Activated naive CD8-positive, alpha-beta T cell (primary cell): Measurements from ENCODE around the gene FAAP100.

ENCODE experiments used
- H3K27ac Mint-ChIP-seq: one replicate; pipeline ENCODE4 v1.8.0; 2021; ENCODE audit warnings: mixed read lengths
- H3K27me3 Mint-ChIP-seq: one replicate; pipeline ENCODE4 v1.8.0; 2021; ENCODE audit warnings: mixed read lengths
- H3K36me3 Mint-ChIP-seq: one replicate; pipeline ENCODE4 v1.8.0; 2021; ENCODE audit warnings: mixed read lengths
- H3K4me1 Mint-ChIP-seq: one replicate; pipeline ENCODE4 v1.8.0; 2021; ENCODE audit warnings: low read depth, mixed read lengths
- H3K4me3 Mint-ChIP-seq: one replicate; pipeline ENCODE4 v1.8.0; 2021; ENCODE audit warnings: mild to moderate bottlenecking, mixed read lengths
- H3K9me3 Mint-ChIP-seq: one replicate; pipeline ENCODE4 v1.8.0; 2021; ENCODE audit warnings: low read depth, mixed read lengths

Gene FAAP100

GRCh38 chr17:81551458-81552243 is 502 bp downstream of the FAAP100 start:
- H3K36me3 Mint-ChIP-seq = no peaks in the 10 kb centered on the region
- H3K4me3 Mint-ChIP-seq = peak overlapping the region; percentile 90
- H3K27ac Mint-ChIP-seq = no peak overlapping the region
- H3K9me3 Mint-ChIP-seq = no peaks in the 10 kb centered on the region
- peaks cover 26% of the 10 kb centered on the region for H3K4me1 Mint-ChIP-seq
- no peaks in the 10 kb centered on the region for H3K27me3 Mint-ChIP-seq

GRCh38 chr17:81550830-81551457 is 1.2 kb downstream of the FAAP100 start:
- Mint-ChIP-seq H3K36me3 (no peaks in the 10 kb centered on the region), H3K9me3 (no peaks in the 10 kb centered on the region), H3K4me1 (peaks cover 26% of the 10 kb centered on the region), H3K4me3 (peak overlapping the region; percentile 90), H3K27me3 (no peaks in the 10 kb centered on the region), H3K27ac (no peak overlapping the region)

GRCh38 chr17:81550285-81550684 is 1.9 kb downstream of the FAAP100 start:
- Mint-ChIP-seq H3K27ac (no peak overlapping the region), H3K9me3 (no peaks in the 10 kb centered on the region), H3K27me3 (no peaks in the 10 kb centered on the region), H3K36me3 (no peaks in the 10 kb centered on the region), H3K4me3 (peak overlapping the region; percentile 90), H3K4me1 (peaks cover 26% of the 10 kb centered on the region)

GRCh38 chr17:81549826-81550225 is 2.3 kb downstream of the FAAP100 start:
- no peaks in the 10 kb centered on the region for H3K9me3 Mint-ChIP-seq

GRCh38 chr17:81549031-81549557 is 3.1 kb downstream of the FAAP100 start:
- Mint-ChIP-seq H3K4me3 (peak overlapping the region; percentile 90), H3K36me3 (no peaks in the 10 kb centered on the region), H3K9me3 (no peaks in the 10 kb centered on the region), H3K27me3 (no peaks in the 10 kb centered on the region), H3K27ac (no peak overlapping the region), H3K4me1 (peaks cover 21% of the 10 kb centered on the region)

More at GRCh38 chr17:81549826-81550225, 2.3 kb downstream of the FAAP100 start:
- Mint-ChIP-seq H3K4me1 (peaks cover 26% of the 10 kb centered on the region), H3K27ac (no peak overlapping the region), H3K27me3 (no peaks in the 10 kb centered on the region), H3K4me3 (peak overlapping the region; percentile 90), H3K36me3 (no peaks in the 10 kb centered on the region)

- no peaks in the 10 kb centered on the region for H3K9me3 Mint-ChIP-seq
- peaks cover 13% of the 10 kb centered on the region for H3K4me1 Mint-ChIP-seq
- H3K4me3 Mint-ChIP-seq = no peak overlapping the region
- H3K36me3 Mint-ChIP-seq = no peaks in the 10 kb centered on the region
- no peak overlapping the region for H3K27ac Mint-ChIP-seq
- H3K27me3 Mint-ChIP-seq = no peaks in the 10 kb centered on the region
Observed at GRCh38 chr17:81547614-81547982, 4.6 kb downstream of the FAAP100 start.

- no peaks in the 10 kb centered on the region for H3K9me3 Mint-ChIP-seq
- H3K4me1 Mint-ChIP-seq = peaks cover 13% of the 10 kb centered on the region
- H3K4me3 Mint-ChIP-seq = no peak overlapping the region
- H3K36me3 Mint-ChIP-seq = no peaks in the 10 kb centered on the region
- no peaks in the 10 kb centered on the region for H3K27me3 Mint-ChIP-seq
- no peak overlapping the region for H3K27ac Mint-ChIP-seq
Observed at GRCh38 chr17:81546906-81547613, 5.1 kb downstream of the FAAP100 start.

GRCh38 chr17:81545160-81545949 is 6.8 kb downstream of the FAAP100 start:
- Mint-ChIP-seq H3K4me3 (no peak overlapping the region), H3K36me3 (no peaks in the 10 kb centered on the region)

GRCh38 chr17:81544281-81544974 is 7.7 kb downstream of the FAAP100 start:
- no peaks in the 10 kb centered on the region for H3K27me3 Mint-ChIP-seq
- no peaks in the 10 kb centered on the region for H3K36me3 Mint-ChIP-seq
- peaks cover 1% of the 10 kb centered on the region for H3K4me1 Mint-ChIP-seq
- H3K9me3 Mint-ChIP-seq = no peaks in the 10 kb centered on the region
- H3K27ac Mint-ChIP-seq = no peak overlapping the region
- H3K4me3 Mint-ChIP-seq = no peak overlapping the region

More at GRCh38 chr17:81545160-81545949, 6.8 kb downstream of the FAAP100 start:
- H3K27me3 Mint-ChIP-seq = no peaks in the 10 kb centered on the region
- H3K27ac Mint-ChIP-seq = no peak overlapping the region
- no peaks in the 10 kb centered on the region for H3K9me3 Mint-ChIP-seq
- peaks cover 8% of the 10 kb centered on the region for H3K4me1 Mint-ChIP-seq

- no peak overlapping the region for H3K27ac Mint-ChIP-seq
- H3K27me3 Mint-ChIP-seq = no peaks in the 10 kb centered on the region
- H3K4me1 Mint-ChIP-seq = no peaks in the 10 kb centered on the region
- no peaks in the 10 kb centered on the region for H3K36me3 Mint-ChIP-seq
- H3K4me3 Mint-ChIP-seq = no peak overlapping the region
- no peaks in the 10 kb centered on the region for H3K9me3 Mint-ChIP-seq
Observed at GRCh38 chr17:81543756-81544155, 8.4 kb downstream of the FAAP100 start.

- Mint-ChIP-seq H3K4me1 (no peaks in the 10 kb centered on the region), H3K27ac (no peak overlapping the region), H3K36me3 (no peaks in the 10 kb centered on the region), H3K4me3 (no peak overlapping the region), H3K9me3 (no peaks in the 10 kb centered on the region), H3K27me3 (no peaks in the 10 kb centered on the region)
Observed at GRCh38 chr17:81543339-81543675, 8.8 kb downstream of the FAAP100 start.

- Mint-ChIP-seq H3K36me3 (peaks cover 2% of the 10 kb centered on the region), H3K4me1 (no peaks in the 10 kb centered on the region), H3K27me3 (no peaks in the 10 kb centered on the region), H3K27ac (no peak overlapping the region), H3K9me3 (no peaks in the 10 kb centered on the region), H3K4me3 (no peak overlapping the region)
Observed at GRCh38 chr17:81542431-81543338, 9.5 kb downstream of the FAAP100 start.

GRCh38 chr17:81541123-81541522 is 11.0 kb downstream of the FAAP100 start:
- Mint-ChIP-seq H3K27me3 (no peaks in the 10 kb centered on the region), H3K27ac (no peak overlapping the region), H3K4me3 (no peak overlapping the region), H3K36me3 (peaks cover 2% of the 10 kb centered on the region), H3K9me3 (no peaks in the 10 kb centered on the region), H3K4me1 (no peaks in the 10 kb centered on the region)
